GM12878 (cell line): Measurements from ENCODE around the gene NFE2L3. TPM values are rescaled to one million over a fixed set of nuclear protein-coding genes. Genes with fewer than 3 reads are reported as not detected.

ENCODE experiments used
- CBX5 ChIP-seq: sonication (generic); IDR thresholded peaks from 2 replicates; pipeline ENCODE4 v1.6.1; 2016; ENCODE audit warnings: low read depth, moderate library complexity, mild to moderate bottlenecking, inconsistent platforms
- CHD4 ChIP-seq: fragments of 200-600 bp; sonication (generic); IDR thresholded peaks from 2 replicates; pipeline ENCODE4 v1.6.1; 2016; ENCODE audit warnings: mild to moderate bottlenecking
- E2F8 ChIP-seq: fragments of 450-650 bp; IDR thresholded peaks from 2 replicates; pipeline ENCODE4 v1.6.1; 2018; ENCODE audit warnings: mild to moderate bottlenecking, low read depth, moderate library complexity; ENCODE audit not compliant: partially characterized antibody
- GATAD2B ChIP-seq: fragments of 450-650 bp; conservative IDR thresholded peaks from 2 replicates; pipeline ENCODE4 v1.6.1; 2017; ENCODE audit warnings: low read depth, mild to moderate bottlenecking, moderate library complexity
- HSF1 ChIP-seq: fragments of 150-350 bp; IDR thresholded peaks from 2 replicates; pipeline ENCODE4 v1.6.1; 2014; ENCODE audit warnings: mild to moderate bottlenecking, low read depth, low read length
- JUND ChIP-seq: IDR thresholded peaks from 2 replicates; pipeline ENCODE4 v1.6.1; 2012; ENCODE audit warnings: low read depth, mild to moderate bottlenecking, low read length, improper control_type of control experiment, moderate library complexity
- KDM1A ChIP-seq: fragments of 200-600 bp; sonication (generic); IDR thresholded peaks from 2 replicates; pipeline ENCODE4 v1.6.1; 2016; ENCODE audit warnings: borderline replicate concordance
- LARP7 ChIP-seq: fragments of 450-650 bp; IDR thresholded peaks from 2 replicates; pipeline ENCODE4 v1.6.1; 2017; ENCODE audit warnings: mild to moderate bottlenecking
- MTA2 ChIP-seq: fragments of 450-650 bp; IDR thresholded peaks from 2 replicates; pipeline ENCODE4 v1.6.1; 2016; ENCODE audit warnings: low read depth, mild to moderate bottlenecking, moderate library complexity
- MYB ChIP-seq: fragments of 150-350 bp; IDR thresholded peaks from 2 replicates; pipeline ENCODE4 v1.6.1; 2014; ENCODE audit warnings: mild to moderate bottlenecking, low read depth, low read length, borderline replicate concordance
- NKRF ChIP-seq: fragments of 450-650 bp; conservative IDR thresholded peaks from 2 replicates; pipeline ENCODE4 v1.6.1; 2017; ENCODE audit warnings: mild to moderate bottlenecking, moderate library complexity
- SMAD5 ChIP-seq: IDR thresholded peaks from 2 replicates; pipeline ENCODE4 v1.6.1; 2016; ENCODE audit warnings: antibody characterized with exemption, low read depth
- SUPT20H ChIP-seq: IDR thresholded peaks from 2 replicates; pipeline ENCODE4 v1.6.1; 2011; ENCODE audit warnings: low read depth, mild to moderate bottlenecking, low read length, moderate library complexity, borderline replicate concordance; ENCODE audit not compliant: control insufficient read depth
- ZBTB11 ChIP-seq: fragments of 450-650 bp; formaldehyde crosslinking; IDR thresholded peaks from 2 replicates; pipeline ENCODE4 v1.5.0; 2022; ENCODE audit warnings: mild to moderate bottlenecking, missing genetic modification characterization
- ZNF274 ChIP-seq: IDR thresholded peaks from one replicate; pipeline ENCODE4 v1.8.0; 2011; ENCODE audit not compliant: insufficient read length, insufficient read depth
- polyA plus RNA-seq, 11 experiments: library from polyadenylated mRNA; depleted of rRNA in 4 of 11; unstranded in 6 of 11; stranded (reverse) in 5 of 11; fragments of >200 nt; fragmentation: Nextera tagmentation in 4 of 11; fragmentation: Illumina TruSeq in 1 of 11; extraction: Ambion mirVana in 4 of 11; extraction: Trizol in 1 of 11; gene quantifications; 1 replicate in 1 of 11; 2 replicates in 10 of 11; pipeline versions ENCODE4 v1.2.1 to v1.2.3, GENCODE V29; 2011 to 2016; ENCODE audit warnings: inconsistent platforms in 2 of 11, missing spikeins in 2 of 11, low read depth in 1 of 11
- total RNA-seq, 4 experiments: library from RNA; depleted of rRNA in 3 of 4; stranded (reverse); fragments of >200 nt in 3 of 4; fragmentation: Illumina TruSeq in 1 of 4; extraction: Trizol in 1 of 4; gene quantifications; 2 replicates each; pipeline versions ENCODE4 v1.2.1 to v1.2.3, GENCODE V29; 2013 to 2021

NFE2L3 gene
- total and polyA plus RNA-seq, 10 of the 15 experiments (the other 5 are each of a cell fraction or from before 2014, with no cell fraction given): 4.4 to 34.9 (median 13.0) TPM

- TF ChIP-seq SMAD5: peak; percentile 100
- peak; percentile 95 for TF ChIP-seq LARP7
- no peak; the same call in 1 of the 2 replicates for TF ChIP-seq CBX5
- no peak for TF ChIP-seq MYB
- TF ChIP-seq E2F8: no peak
- TF ChIP-seq NKRF: peak; percentile 85
- no peak for TF ChIP-seq SUPT20H
- peak; percentile 98 for TF ChIP-seq HSF1
- no peak; the same call in 1 of the 2 replicates for TF ChIP-seq GATAD2B
- no peak for TF ChIP-seq KDM1A
- TF ChIP-seq MTA2: no peak
- no peak for TF ChIP-seq CHD4
- 0 out of 2 replicates have a peak, but pooled peaks have one; percentile 9 for TF ChIP-seq JUND
- TF ChIP-seq ZBTB11 (CRISPR knock-in tag): no peak
- no peak for TF ChIP-seq ZNF274
Measured at GRCh38 chr7:26200444-26201246, 48.6 kb downstream of the NFE2L3 start, which contains the start of gene HNRNPA2B1 (continued).
